Mesendoderm (in vitro differentiated cells): ENCODE results near the gene RXFP1.
A peak's percentile ranks its signal among the peaks of the same experiment; 100 is the strongest.

Source experiments
- DNase-seq: peaks from one replicate; pipeline ENCODE4 v3.0.0; 2013
- H2AK5ac ChIP-seq: 2 replicates; pipeline ENCODE4 v1.6.1; 2013; ENCODE audit warnings: low read length, inconsistent platforms
- H2BK120ac ChIP-seq: 2 replicates; pipeline ENCODE4 v1.6.1; 2013; ENCODE audit warnings: low read depth, mild to moderate bottlenecking, low read length, moderate library complexity, mixed read lengths
- H2BK15ac ChIP-seq: replicated peaks from 2 replicates; pipeline ENCODE4 v1.6.1; 2013; ENCODE audit warnings: low read depth, mild to moderate bottlenecking, moderate library complexity
- H2BK5ac ChIP-seq: 2 replicates; pipeline ENCODE4 v1.6.1; 2013; ENCODE audit warnings: low read length, inconsistent platforms
- H3K18ac ChIP-seq: 2 replicates; pipeline ENCODE4 v1.6.1; 2013; ENCODE audit warnings: mild to moderate bottlenecking, low read length, mixed read lengths
- H3K23ac ChIP-seq: one replicate; pipeline ENCODE4 v1.6.1; 2013; ENCODE audit warnings: low read length
- H3K27ac ChIP-seq: 2 replicates; pipeline ENCODE4 v1.5.1; 2013; ENCODE audit warnings: low read depth, mild to moderate bottlenecking, inconsistent platforms, low read length, moderate library complexity
- H3K27me3 ChIP-seq: 2 replicates; pipeline ENCODE4 v1.6.1; 2013; ENCODE audit warnings: low read length, control low read depth, mild to moderate bottlenecking, inconsistent platforms; ENCODE audit not compliant: insufficient read depth, poor library complexity
- H3K36me3 ChIP-seq: 2 replicates; pipeline ENCODE4 v1.6.1; 2013; ENCODE audit warnings: low read length, inconsistent platforms; ENCODE audit not compliant: control insufficient read depth, insufficient read depth
- H3K4ac ChIP-seq: one replicate; pipeline ENCODE4 v1.6.1; 2013; ENCODE audit warnings: low read depth, mild to moderate bottlenecking, low read length, moderate library complexity
- H3K4me1 ChIP-seq: 2 replicates; pipeline ENCODE4 v1.6.1; 2013; ENCODE audit warnings: low read depth, low read length, inconsistent platforms; ENCODE audit not compliant: control insufficient read depth
- H3K4me2 ChIP-seq: 2 replicates; pipeline ENCODE4 v1.6.1; 2013; ENCODE audit warnings: low read length
- H3K4me3 ChIP-seq: 2 replicates; pipeline ENCODE4 v1.5.1; 2013; ENCODE audit warnings: mild to moderate bottlenecking, low read length
- H3K56ac ChIP-seq: one replicate; pipeline ENCODE4 v1.6.1; 2013; ENCODE audit warnings: low read length
- H3K79me1 ChIP-seq: 2 replicates; pipeline ENCODE4 v1.6.1; 2013; ENCODE audit warnings: low read length, inconsistent platforms
- H3K79me2 ChIP-seq: 2 replicates; pipeline ENCODE4 v1.6.1; 2013; ENCODE audit warnings: mild to moderate bottlenecking, low read length; ENCODE audit not compliant: control insufficient read depth, insufficient read depth
- H3K9ac ChIP-seq: 2 replicates; pipeline ENCODE4 v1.6.1; 2013; ENCODE audit warnings: low read length, inconsistent platforms
- H4K5ac ChIP-seq: one replicate; pipeline ENCODE4 v1.6.1; 2013; ENCODE audit warnings: low read length
- H4K8ac ChIP-seq: one replicate; pipeline ENCODE4 v1.6.1; 2013; ENCODE audit warnings: low read depth, mild to moderate bottlenecking, control low read depth, low read length, moderate library complexity
- WGBS: extraction: QIAGEN DNeasy Blood & Tissue Kit; methylation state at CpG from one replicate; pipeline ENCODE4 v1.1.7; 2013; ENCODE audit warnings: low lambda C conversion rate, missing lambda C conversion rate; ENCODE audit not compliant: insufficient coverage; ENCODE audit errors: extremely low coverage; 5-methylcytosine and 5-hydroxymethylcytosine counted together

RXFP1 gene

GRCh38 chr4:158544141-158544540 is 22.5 kb downstream of the RXFP1 start:
- Histone ChIP-seq H3K4ac (no peak overlapping the region), H3K56ac (no peak overlapping the region), H2BK15ac (no peak overlapping the region), H3K4me3 (no peak overlapping the region), H2BK120ac (no peak overlapping the region), H3K23ac (no peak overlapping the region), H3K27me3 (no peaks in the 10 kb centered on the region), H4K5ac (no peak overlapping the region), H3K79me1 (no peaks in the 10 kb centered on the region), H3K79me2 (no peaks in the 10 kb centered on the region), H3K9ac (no peak overlapping the region), H2BK5ac (no peak overlapping the region), H3K18ac (no peak overlapping the region), H3K4me1 (no peaks in the 10 kb centered on the region), H4K8ac (no peak overlapping the region), H3K4me2 (no peak overlapping the region), H2AK5ac (no peak overlapping the region), H3K27ac (no peak overlapping the region), H3K36me3 (no peaks in the 10 kb centered on the region)
- DNase-seq: no peak
- WGBS: no CpG with 5 or more reads among the region's 1 CpG

GRCh38 chr4:158553364-158553763 is 31.7 kb downstream of the RXFP1 start:
- Histone ChIP-seq H3K4me1 (no peaks in the 10 kb centered on the region), H4K5ac (no peak overlapping the region), H3K18ac (no peak overlapping the region), H3K4ac (no peak overlapping the region), H2AK5ac (no peak overlapping the region), H3K4me3 (no peak overlapping the region), H2BK5ac (no peak overlapping the region), H3K4me2 (no peak overlapping the region), H2BK15ac (no peak overlapping the region), H3K79me2 (no peaks in the 10 kb centered on the region), H3K27ac (no peak overlapping the region), H3K36me3 (no peaks in the 10 kb centered on the region), H3K9ac (no peak overlapping the region), H3K56ac (no peak overlapping the region), H3K23ac (no peak overlapping the region), H3K27me3 (no peaks in the 10 kb centered on the region), H2BK120ac (no peak overlapping the region), H4K8ac (no peak overlapping the region), H3K79me1 (no peaks in the 10 kb centered on the region)
- no CpG with 5 or more reads among the region's 3 CpGs for WGBS
- no peak for DNase-seq

DNA sequence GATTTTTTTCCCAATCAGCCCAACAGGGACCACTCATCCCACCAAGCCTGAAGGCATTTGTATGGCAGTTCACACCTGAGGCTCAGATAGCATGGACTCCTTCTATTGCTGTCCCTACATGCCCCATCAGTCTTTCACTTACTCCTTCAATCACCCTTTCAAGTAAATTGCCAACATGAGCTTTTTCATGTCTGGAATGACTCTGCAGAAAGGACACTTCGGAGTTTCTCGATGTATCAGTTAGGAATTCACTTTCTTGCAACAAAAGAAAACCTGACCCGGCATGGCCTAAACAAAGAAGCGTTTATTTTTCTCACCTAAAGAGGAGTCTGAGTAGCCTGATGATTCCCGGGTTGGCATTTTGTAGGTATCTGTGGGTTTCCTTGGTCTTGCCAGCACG is 38.6 kb downstream of the RXFP1 start:
- H3K27ac ChIP-seq: no peak overlapping the region
- no peak overlapping the region for H2BK120ac ChIP-seq
- no peak overlapping the region for H3K9ac ChIP-seq
- H3K23ac ChIP-seq: no peak overlapping the region
- H3K79me2 ChIP-seq: no peaks in the 10 kb centered on the region
- no peak overlapping the region for H3K18ac ChIP-seq
- no peak overlapping the region for H4K8ac ChIP-seq
- H2AK5ac ChIP-seq: no peak overlapping the region
- H2BK15ac ChIP-seq: no peak overlapping the region
- no peak overlapping the region for H3K4me2 ChIP-seq
- H3K4me3 ChIP-seq: no peak overlapping the region
- H3K4me1 ChIP-seq: no peaks in the 10 kb centered on the region
- no peaks in the 10 kb centered on the region for H3K27me3 ChIP-seq
- WGBS: no CpG with 5 or more reads among the region's 6 CpGs
- no peak overlapping the region for H4K5ac ChIP-seq
- H2BK5ac ChIP-seq: no peak overlapping the region
- H3K4ac ChIP-seq: no peak overlapping the region
- H3K56ac ChIP-seq: no peak overlapping the region
- no peak for DNase-seq
- no peaks in the 10 kb centered on the region for H3K79me1 ChIP-seq
- no peaks in the 10 kb centered on the region for H3K36me3 ChIP-seq

DNA sequence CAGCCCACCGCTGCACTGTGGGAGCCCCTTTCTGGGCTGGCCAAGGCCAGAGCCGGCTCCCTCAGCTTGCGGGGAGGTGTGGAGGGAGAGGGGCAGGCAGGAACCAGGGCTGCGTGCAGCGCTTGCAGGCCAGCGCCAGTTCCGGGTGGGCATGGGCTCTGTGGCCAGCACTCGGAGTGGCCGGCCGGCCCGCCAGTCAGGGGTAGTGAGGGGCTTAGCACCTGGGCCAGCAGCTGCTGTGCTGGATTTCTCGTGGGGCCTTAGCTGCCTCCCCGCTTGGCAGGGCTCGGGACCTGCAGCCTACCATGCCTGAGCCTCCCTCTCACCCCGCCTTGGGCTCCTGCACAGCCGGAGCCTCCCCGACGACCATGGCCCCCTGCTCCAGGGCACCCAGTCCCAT is 45.2 kb downstream of the RXFP1 start:
- no peak overlapping the region for H3K23ac ChIP-seq
- no peak overlapping the region for H3K18ac ChIP-seq
- no peak overlapping the region for H2AK5ac ChIP-seq
- H4K8ac ChIP-seq: no peak overlapping the region
- no peaks in the 10 kb centered on the region for H3K4me1 ChIP-seq
- no peak overlapping the region for H3K4me3 ChIP-seq
- H2BK120ac ChIP-seq: no peak overlapping the region
- H3K27ac ChIP-seq: no peak overlapping the region
- no peak for DNase-seq
- no peaks in the 10 kb centered on the region for H3K27me3 ChIP-seq
- no peak overlapping the region for H3K56ac ChIP-seq
- no peaks in the 10 kb centered on the region for H3K36me3 ChIP-seq
- no peaks in the 10 kb centered on the region for H3K79me2 ChIP-seq
- no peaks in the 10 kb centered on the region for H3K79me1 ChIP-seq
- H3K4me2 ChIP-seq: no peak overlapping the region
- H4K5ac ChIP-seq: no peak overlapping the region
- no peak overlapping the region for H2BK15ac ChIP-seq
- H2BK5ac ChIP-seq: no peak overlapping the region
- no CpG with 5 or more reads among the region's 18 CpGs for WGBS
- no peak overlapping the region for H3K4ac ChIP-seq
- H3K9ac ChIP-seq: no peak overlapping the region

GRCh38 chr4:158571736-158572135 is 50.1 kb downstream of the RXFP1 start:
- H3K18ac ChIP-seq: no peak overlapping the region
- H3K79me1 ChIP-seq: no peaks in the 10 kb centered on the region
- H3K4me3 ChIP-seq: no peak overlapping the region
- no peaks in the 10 kb centered on the region for H3K4me1 ChIP-seq
- H3K23ac ChIP-seq: no peak overlapping the region
- H3K9ac ChIP-seq: no peak overlapping the region
- no peak overlapping the region for H2BK15ac ChIP-seq
- H3K4me2 ChIP-seq: no peak overlapping the region
- H2BK5ac ChIP-seq: no peak overlapping the region
- DNase-seq: peak; percentile 33
- no peak overlapping the region for H3K27ac ChIP-seq
- H3K36me3 ChIP-seq: no peaks in the 10 kb centered on the region
- H2BK120ac ChIP-seq: no peak overlapping the region
- WGBS: no CpG with 5 or more reads among the region's 6 CpGs
- no peak overlapping the region for H4K5ac ChIP-seq
- H3K27me3 ChIP-seq: no peaks in the 10 kb centered on the region
- no peaks in the 10 kb centered on the region for H3K79me2 ChIP-seq
- H2AK5ac ChIP-seq: no peak overlapping the region
- H4K8ac ChIP-seq: no peak overlapping the region
- H3K4ac ChIP-seq: no peak overlapping the region
- no peak overlapping the region for H3K56ac ChIP-seq

DNA sequence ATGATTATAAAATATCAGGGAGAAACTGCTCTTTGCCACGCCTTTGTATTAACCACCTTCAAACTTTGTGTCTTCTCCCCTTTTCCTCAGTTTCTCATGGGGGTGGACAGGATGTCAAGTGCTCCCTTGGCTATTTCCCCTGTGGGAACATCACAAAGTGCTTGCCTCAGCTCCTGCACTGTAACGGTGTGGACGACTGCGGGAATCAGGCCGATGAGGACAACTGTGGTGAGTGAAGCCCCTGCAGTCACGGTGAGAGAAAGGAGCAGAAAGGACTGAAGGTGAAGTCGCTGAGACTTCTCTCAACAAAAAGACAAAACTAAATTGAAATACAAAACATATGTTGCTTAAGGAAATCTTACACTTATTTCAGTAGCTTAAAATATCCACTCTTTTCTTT is 50.9 kb downstream of the RXFP1 start:
- H3K18ac ChIP-seq: no peak overlapping the region
- H3K9ac ChIP-seq: no peak overlapping the region
- H3K23ac ChIP-seq: no peak overlapping the region
- H3K79me1 ChIP-seq: no peaks in the 10 kb centered on the region
- H3K4ac ChIP-seq: no peak overlapping the region
- no peaks in the 10 kb centered on the region for H3K4me1 ChIP-seq
- DNase-seq: no peak
- no peak overlapping the region for H3K4me3 ChIP-seq
- no CpG with 5 or more reads among the region's 7 CpGs for WGBS
- no peaks in the 10 kb centered on the region for H3K27me3 ChIP-seq
- no peak overlapping the region for H2BK5ac ChIP-seq
- H2BK15ac ChIP-seq: no peak overlapping the region
- H2AK5ac ChIP-seq: no peak overlapping the region
- H3K56ac ChIP-seq: no peak overlapping the region
- no peaks in the 10 kb centered on the region for H3K79me2 ChIP-seq
- no peaks in the 10 kb centered on the region for H3K36me3 ChIP-seq
- H4K5ac ChIP-seq: no peak overlapping the region
- no peak overlapping the region for H4K8ac ChIP-seq
- H3K4me2 ChIP-seq: no peak overlapping the region
- no peak overlapping the region for H3K27ac ChIP-seq
- no peak overlapping the region for H2BK120ac ChIP-seq
